A673 (cell line): Measurements from ENCODE around the gene TRPM3.

Source experiments
- CTCF ChIP-seq: fragments of 300-800, 200-600 bp; sonication (generic); conservative IDR thresholded peaks from 2 replicates; pipeline ENCODE4 v1.5.1; 2017; ENCODE audit warnings: low read depth, mild to moderate bottlenecking, antibody characterized with exemption, low read length, moderate library complexity, mixed read lengths
- EZH2 ChIP-seq: fragments of 200-600 bp; sonication (generic); IDR thresholded peaks from 2 replicates; pipeline ENCODE4 v1.6.1; 2017; ENCODE audit warnings: borderline replicate concordance, low read depth, mild to moderate bottlenecking, mixed read lengths, antibody characterized with exemption, low read length; ENCODE audit not compliant: poor library complexity, severe bottlenecking

GRCh38 chr9:71130521-71130920 is 9.1 kb upstream of the TRPM3 start:
- no peak for TF ChIP-seq EZH2
- TF ChIP-seq CTCF = no peak
